HepG2 (cell line): ENCODE results near the gene PROC. TPM values are rescaled to one million over a fixed set of nuclear protein-coding genes. Genes with fewer than 3 reads are reported as not detected.

Experiments used
- BCL6 ChIP-seq: IDR thresholded peaks from 2 replicates; pipeline ENCODE4 v1.6.1; 2016; ENCODE audit warnings: missing genetic modification reagents, missing compliant biosample characterization
- IKZF4 ChIP-seq: sonication (generic); formaldehyde crosslinking; IDR thresholded peaks from 2 replicates; pipeline ENCODE4 v1.5.1; 2020; ENCODE audit warnings: borderline replicate concordance, mild to moderate bottlenecking, low read depth, missing genetic modification reagents; ENCODE audit errors: not compliant biosample characterization
- KAT7 ChIP-seq: IDR thresholded peaks from 2 replicates; pipeline ENCODE4 v1.6.1; 2018; ENCODE audit warnings: borderline replicate concordance, missing compliant biosample characterization
- NKX3-1 ChIP-seq: sonication (generic); formaldehyde crosslinking; IDR thresholded peaks from 2 replicates; pipeline ENCODE4 v1.5.0; 2020; ENCODE audit warnings: missing genetic modification reagents
- NRL ChIP-seq: sonication (generic); formaldehyde crosslinking; IDR thresholded peaks from 2 replicates; pipeline ENCODE4 v1.5.0; 2020; ENCODE audit warnings: missing genetic modification reagents, mild to moderate bottlenecking, moderate library complexity, borderline replicate concordance
- POLR2AphosphoS2 ChIP-seq: IDR thresholded peaks from 2 replicates; pipeline ENCODE4 v1.6.1; 2011; ENCODE audit warnings: low read depth, low read length, improper control_type of control experiment
- SMAD1 ChIP-seq: sonication (generic); formaldehyde crosslinking; IDR thresholded peaks from 2 replicates; pipeline ENCODE4 v1.4.0; 2020; ENCODE audit warnings: missing genetic modification reagents, low read depth, mild to moderate bottlenecking, borderline replicate concordance
- SP5 ChIP-seq: IDR thresholded peaks from 2 replicates; pipeline ENCODE4 v1.6.1; 2016; ENCODE audit warnings: low read depth, borderline replicate concordance
- ZNF24 ChIP-seq: fragments of 450-650 bp; IDR thresholded peaks from 2 replicates; pipeline ENCODE4 v1.6.1; 2017; ENCODE audit warnings: antibody characterized with exemption, mild to moderate bottlenecking
- ZNF337 ChIP-seq: sonication (generic); formaldehyde crosslinking; IDR thresholded peaks from 2 replicates; pipeline ENCODE4 v1.5.1; 2020; ENCODE audit warnings: missing genetic modification reagents, low read depth, mild to moderate bottlenecking, borderline replicate concordance
- ZNF749 ChIP-seq: sonication (generic); formaldehyde crosslinking; IDR thresholded peaks from 2 replicates; pipeline ENCODE4 v1.8.0; 2022; ENCODE audit warnings: mild to moderate bottlenecking, missing genetic modification reagents, moderate library complexity, borderline replicate concordance
- polyA plus RNA-seq, 8 experiments: library from polyadenylated mRNA; depleted of rRNA in 3 of 8; stranded (reverse) in 7 of 8; unstranded in 1 of 8; fragments of >200 nt; fragmentation: Illumina TruSeq in 4 of 8; extraction: Trizol in 4 of 8; gene quantifications; 2 replicates each; pipeline versions ENCODE4 v1.2.1 to v1.2.3, GENCODE V29; 2011 to 2016; ENCODE audit warnings: low read depth in 4 of 8, missing spikeins in 1 of 8, mixed read lengths in 1 of 8; ENCODE audit not compliant: insufficient read depth in 1 of 8
- total RNA-seq, 5 experiments: library from RNA; depleted of rRNA; stranded (reverse); fragments of >200 nt; fragmentation: Illumina TruSeq; extraction: Trizol; gene quantifications; 2 replicates each; pipeline ENCODE4 v1.2.3, GENCODE V29; 2016; ENCODE audit warnings: low read depth in 1 of 5
- TF ChIP-seq, protein P1 (sequence below): sonication (generic); formaldehyde crosslinking; IDR thresholded peaks from 2 replicates; pipeline ENCODE4 v1.5.1; 2020; ENCODE audit warnings: missing genetic modification reagents, mild to moderate bottlenecking, borderline replicate concordance
- TF ChIP-seq, protein P2 (sequence below): IDR thresholded peaks from 2 replicates; pipeline ENCODE4 v1.6.1; 2016; ENCODE audit warnings: missing compliant biosample characterization, missing genetic modification reagents, borderline replicate concordance
- TF ChIP-seq, protein P3 (sequence below): sonication (generic); formaldehyde crosslinking; IDR thresholded peaks from 2 replicates; pipeline ENCODE4 v1.4.0; 2020; ENCODE audit warnings: missing genetic modification reagents, borderline replicate concordance
- TF ChIP-seq, protein P4 (sequence below), 2 experiments: IDR thresholded peaks; 2 replicates each; pipeline ENCODE4 v1.6.1; 2011 to 2012; ENCODE audit warnings: low read length in 2 of 2, borderline replicate concordance in 1 of 2, low read depth in 1 of 2, mild to moderate bottlenecking in 1 of 2, moderate library complexity in 1 of 2

Gene PROC
- total and polyA plus RNA-seq, 2 of the 13 experiments (the other 11 are each of a cell fraction or from before 2014, with no cell fraction given): 134 to 185 TPM

DNA sequence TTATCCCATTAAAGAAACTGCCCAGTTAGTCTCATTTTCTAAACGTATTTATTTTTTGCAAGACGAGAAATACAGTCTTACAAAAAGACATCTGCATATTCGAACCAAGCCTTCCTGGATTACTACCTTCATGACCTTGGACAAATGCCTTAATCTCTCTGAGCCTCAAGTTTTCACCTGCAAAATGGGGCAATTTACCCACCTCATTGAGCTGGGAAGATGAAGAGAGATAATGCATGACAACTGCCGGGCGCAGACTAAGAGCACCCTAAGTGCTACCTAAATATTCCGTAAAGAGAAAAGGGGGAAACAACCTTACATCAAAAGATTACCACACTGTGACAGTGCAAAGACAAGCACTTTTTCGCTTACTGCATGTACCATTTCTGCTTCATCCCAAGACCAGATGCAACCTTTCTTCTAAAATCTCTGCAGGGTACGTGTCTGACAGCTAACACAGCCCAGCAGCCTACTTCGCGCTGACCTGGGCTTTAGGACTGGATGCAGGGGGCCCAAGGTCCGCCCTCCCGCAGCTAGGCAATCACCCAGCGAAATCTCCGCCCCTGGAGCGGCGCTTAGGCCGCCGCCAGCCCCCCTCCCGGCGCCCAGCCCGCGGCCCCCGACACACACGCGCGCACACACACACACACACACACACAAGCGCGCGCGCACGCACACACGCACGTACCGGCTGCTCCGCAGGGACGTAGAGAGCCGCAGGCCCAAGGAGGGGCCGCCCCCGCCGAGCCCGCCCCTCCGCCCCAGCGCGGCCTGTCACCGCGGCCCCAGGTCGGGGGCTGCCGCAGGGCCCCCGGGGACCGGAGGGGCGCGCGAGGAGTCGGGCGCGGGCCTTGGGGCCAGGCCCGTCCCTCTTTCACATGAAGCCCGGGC, 31.2 kb upstream of the PROC start (continued):
- TF ChIP-seq NKX3-1 (CRISPR knock-in tag) (peak; percentile 2; the same call in 1 of the 2 replicates), SP5 (CRISPR knock-in tag) (peak; percentile 94), NRL (CRISPR knock-in tag) (no peak), ZNF749 (CRISPR knock-in tag) (no peak), ZNF24 (no peak), ZNF337 (CRISPR knock-in tag) (no peak), KAT7 (CRISPR knock-in tag) (peak; percentile 80; the same call in 1 of the 2 replicates), IKZF4 (CRISPR knock-in tag) (peak; percentile 26), BCL6 (CRISPR knock-in tag) (peak; percentile 31; the same call in 1 of the 2 replicates), POLR2AphosphoS2 (no peak), SMAD1 (CRISPR knock-in tag) (0 out of 2 replicates have a peak, but pooled peaks have one; percentile 77)
- TF ChIP-seq, protein P1, sequence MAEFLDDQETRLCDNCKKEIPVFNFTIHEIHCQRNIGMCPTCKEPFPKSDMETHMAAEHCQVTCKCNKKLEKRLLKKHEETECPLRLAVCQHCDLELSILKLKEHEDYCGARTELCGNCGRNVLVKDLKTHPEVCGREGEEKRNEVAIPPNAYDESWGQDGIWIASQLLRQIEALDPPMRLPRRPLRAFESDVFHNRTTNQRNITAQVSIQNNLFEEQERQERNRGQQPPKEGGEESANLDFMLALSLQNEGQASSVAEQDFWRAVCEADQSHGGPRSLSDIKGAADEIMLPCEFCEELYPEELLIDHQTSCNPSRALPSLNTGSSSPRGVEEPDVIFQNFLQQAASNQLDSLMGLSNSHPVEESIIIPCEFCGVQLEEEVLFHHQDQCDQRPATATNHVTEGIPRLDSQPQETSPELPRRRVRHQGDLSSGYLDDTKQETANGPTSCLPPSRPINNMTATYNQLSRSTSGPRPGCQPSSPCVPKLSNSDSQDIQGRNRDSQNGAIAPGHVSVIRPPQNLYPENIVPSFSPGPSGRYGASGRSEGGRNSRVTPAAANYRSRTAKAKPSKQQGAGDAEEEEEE (CRISPR knock-in tag): no peak
- TF ChIP-seq, protein P2, sequence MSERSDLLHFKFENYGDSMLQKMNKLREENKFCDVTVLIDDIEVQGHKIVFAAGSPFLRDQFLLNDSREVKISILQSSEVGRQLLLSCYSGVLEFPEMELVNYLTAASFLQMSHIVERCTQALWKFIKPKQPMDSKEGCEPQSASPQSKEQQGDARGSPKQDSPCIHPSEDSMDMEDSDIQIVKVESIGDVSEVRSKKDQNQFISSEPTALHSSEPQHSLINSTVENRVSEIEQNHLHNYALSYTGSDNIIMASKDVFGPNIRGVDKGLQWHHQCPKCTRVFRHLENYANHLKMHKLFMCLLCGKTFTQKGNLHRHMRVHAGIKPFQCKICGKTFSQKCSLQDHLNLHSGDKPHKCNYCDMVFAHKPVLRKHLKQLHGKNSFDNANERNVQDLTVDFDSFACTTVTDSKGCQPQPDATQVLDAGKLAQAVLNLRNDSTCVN (CRISPR knock-in tag): 0 out of 2 replicates have a peak, but pooled peaks have one; percentile 49
- TF ChIP-seq, protein P3, sequence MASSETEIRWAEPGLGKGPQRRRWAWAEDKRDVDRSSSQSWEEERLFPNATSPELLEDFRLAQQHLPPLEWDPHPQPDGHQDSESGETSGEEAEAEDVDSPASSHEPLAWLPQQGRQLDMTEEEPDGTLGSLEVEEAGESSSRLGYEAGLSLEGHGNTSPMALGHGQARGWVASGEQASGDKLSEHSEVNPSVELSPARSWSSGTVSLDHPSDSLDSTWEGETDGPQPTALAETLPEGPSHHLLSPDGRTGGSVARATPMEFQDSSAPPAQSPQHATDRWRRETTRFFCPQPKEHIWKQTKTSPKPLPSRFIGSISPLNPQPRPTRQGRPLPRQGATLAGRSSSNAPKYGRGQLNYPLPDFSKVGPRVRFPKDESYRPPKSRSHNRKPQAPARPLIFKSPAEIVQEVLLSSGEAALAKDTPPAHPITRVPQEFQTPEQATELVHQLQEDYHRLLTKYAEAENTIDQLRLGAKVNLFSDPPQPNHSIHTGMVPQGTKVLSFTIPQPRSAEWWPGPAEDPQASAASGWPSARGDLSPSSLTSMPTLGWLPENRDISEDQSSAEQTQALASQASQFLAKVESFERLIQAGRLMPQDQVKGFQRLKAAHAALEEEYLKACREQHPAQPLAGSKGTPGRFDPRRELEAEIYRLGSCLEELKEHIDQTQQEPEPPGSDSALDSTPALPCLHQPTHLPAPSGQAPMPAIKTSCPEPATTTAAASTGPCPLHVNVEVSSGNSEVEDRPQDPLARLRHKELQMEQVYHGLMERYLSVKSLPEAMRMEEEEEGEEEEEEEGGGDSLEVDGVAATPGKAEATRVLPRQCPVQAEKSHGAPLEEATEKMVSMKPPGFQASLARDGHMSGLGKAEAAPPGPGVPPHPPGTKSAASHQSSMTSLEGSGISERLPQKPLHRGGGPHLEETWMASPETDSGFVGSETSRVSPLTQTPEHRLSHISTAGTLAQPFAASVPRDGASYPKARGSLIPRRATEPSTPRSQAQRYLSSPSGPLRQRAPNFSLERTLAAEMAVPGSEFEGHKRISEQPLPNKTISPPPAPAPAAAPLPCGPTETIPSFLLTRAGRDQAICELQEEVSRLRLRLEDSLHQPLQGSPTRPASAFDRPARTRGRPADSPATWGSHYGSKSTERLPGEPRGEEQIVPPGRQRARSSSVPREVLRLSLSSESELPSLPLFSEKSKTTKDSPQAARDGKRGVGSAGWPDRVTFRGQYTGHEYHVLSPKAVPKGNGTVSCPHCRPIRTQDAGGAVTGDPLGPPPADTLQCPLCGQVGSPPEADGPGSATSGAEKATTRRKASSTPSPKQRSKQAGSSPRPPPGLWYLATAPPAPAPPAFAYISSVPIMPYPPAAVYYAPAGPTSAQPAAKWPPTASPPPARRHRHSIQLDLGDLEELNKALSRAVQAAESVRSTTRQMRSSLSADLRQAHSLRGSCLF (CRISPR knock-in tag): no peak
- TF ChIP-seq, protein P4, sequence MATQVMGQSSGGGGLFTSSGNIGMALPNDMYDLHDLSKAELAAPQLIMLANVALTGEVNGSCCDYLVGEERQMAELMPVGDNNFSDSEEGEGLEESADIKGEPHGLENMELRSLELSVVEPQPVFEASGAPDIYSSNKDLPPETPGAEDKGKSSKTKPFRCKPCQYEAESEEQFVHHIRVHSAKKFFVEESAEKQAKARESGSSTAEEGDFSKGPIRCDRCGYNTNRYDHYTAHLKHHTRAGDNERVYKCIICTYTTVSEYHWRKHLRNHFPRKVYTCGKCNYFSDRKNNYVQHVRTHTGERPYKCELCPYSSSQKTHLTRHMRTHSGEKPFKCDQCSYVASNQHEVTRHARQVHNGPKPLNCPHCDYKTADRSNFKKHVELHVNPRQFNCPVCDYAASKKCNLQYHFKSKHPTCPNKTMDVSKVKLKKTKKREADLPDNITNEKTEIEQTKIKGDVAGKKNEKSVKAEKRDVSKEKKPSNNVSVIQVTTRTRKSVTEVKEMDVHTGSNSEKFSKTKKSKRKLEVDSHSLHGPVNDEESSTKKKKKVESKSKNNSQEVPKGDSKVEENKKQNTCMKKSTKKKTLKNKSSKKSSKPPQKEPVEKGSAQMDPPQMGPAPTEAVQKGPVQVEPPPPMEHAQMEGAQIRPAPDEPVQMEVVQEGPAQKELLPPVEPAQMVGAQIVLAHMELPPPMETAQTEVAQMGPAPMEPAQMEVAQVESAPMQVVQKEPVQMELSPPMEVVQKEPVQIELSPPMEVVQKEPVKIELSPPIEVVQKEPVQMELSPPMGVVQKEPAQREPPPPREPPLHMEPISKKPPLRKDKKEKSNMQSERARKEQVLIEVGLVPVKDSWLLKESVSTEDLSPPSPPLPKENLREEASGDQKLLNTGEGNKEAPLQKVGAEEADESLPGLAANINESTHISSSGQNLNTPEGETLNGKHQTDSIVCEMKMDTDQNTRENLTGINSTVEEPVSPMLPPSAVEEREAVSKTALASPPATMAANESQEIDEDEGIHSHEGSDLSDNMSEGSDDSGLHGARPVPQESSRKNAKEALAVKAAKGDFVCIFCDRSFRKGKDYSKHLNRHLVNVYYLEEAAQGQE (IDR thresholded peaks at IDR 0.05; ENCODE audit: borderline replicate concordance in 1 of 2, low read depth in 1 of 2, low read length in 2 of 2): peak in 1 of 2 experiments; percentile 67; a peak in 1 of 4 replicates
